Stimulated activated CD8-positive, alpha-beta memory T cell treated with anti-CD3 and anti-CD28 coated beads, Interleukin-15, amount 100 ng/mL, for 4 hours (primary cell): Measurements from ENCODE around the gene L2HGDH.
"Not testable (repeated sequence)": the region's sequence is repeated elsewhere in the genome, so short reads cannot be mapped to it uniquely, and the experiment has no call there.

Experiments used
- DNase-seq, 2 donors: peaks; one replicate each; pipeline ENCODE4 v3.0.0-alpha.2; 2020; ENCODE audit warnings: low read depth in 2 of 2

L2HGDH gene

DNA sequence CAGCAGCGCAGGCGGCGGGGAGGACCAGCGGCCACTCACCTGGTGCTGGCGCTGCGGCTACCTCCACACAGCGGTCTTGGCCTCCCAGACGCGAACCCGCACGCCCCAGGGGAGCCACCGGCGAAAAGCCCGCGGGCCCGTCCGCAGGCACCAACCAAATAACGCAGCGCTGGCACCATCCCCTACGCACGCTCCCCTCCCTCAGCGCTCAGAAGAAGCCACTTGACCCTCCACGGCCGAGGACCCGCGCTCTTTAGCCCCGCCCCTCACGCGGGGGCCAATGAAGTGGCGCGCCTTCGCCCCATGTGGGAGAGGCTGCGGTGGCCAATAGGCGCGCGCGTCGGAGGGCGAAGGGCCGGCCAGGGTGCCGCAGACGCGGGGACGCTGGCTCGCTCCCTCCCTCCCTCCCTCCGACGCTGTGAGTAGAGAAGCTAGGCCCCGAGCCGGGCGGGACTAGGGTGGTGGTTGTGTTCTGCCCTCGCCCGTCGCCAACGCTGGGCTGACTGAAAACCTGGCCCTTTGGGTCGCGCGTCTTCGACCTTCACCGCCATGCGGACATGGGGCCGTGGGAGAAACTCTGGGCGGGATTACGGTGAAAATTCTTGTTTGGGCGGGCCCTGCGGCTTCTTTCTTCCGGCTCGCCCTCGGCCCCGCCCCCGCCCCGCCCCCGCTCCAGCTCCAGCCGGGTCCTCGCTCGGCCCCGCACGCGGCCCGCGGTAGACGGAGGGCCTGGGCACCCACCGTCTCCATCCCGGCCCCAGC is at the start of gene L2HGDH, which contains the start of gene DMAC2L:
TSS of gene L2HGDH (minus strand) at position 258 of the 762 bp plus-strand sequence. CDS start at position 179, 79 bp downstream.
TSS of gene DMAC2L (plus strand) at position 353 of the 762 bp plus-strand sequence. CDS start 9,164 bp downstream, outside the sequence.
- DNase-seq = peak; percentile 76 to 82

DNA sequence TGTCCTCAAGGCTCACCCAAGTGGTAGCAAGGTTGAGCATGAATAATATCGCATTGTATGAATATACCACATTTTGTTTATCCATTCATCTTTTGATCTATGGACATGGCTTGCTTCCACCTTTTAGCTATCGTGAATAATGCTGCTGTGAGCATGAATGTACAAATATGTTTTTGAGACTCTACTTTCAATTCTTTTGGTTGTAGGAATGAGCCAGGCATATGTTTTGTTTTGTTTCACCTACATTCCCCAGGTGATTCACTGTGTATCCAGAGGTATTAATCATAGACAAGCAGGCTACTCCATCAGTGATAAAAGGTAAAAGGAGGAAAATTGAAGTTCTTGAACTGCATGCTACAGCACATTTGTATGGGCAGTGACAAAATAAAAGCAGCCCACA is 48.8 kb upstream of the L2HGDH start:
- no peak for DNase-seq

DNA sequence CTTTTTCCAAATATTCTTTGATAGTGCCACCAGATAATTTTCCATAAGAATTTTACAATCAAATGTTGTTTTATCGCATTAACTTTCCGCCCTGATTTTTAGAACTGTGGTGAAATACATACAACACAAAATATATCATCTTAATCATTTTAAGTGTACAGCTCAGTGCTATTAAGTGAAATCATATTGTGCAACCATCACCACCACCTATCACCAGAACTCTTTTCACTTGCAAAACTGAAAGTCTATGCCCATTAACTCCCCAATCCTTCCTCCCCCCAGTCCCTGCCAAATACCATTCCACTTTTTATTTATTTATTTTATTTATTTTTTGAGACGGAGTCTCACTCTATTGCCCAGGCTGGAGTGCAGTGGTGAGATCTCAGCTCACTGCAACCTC is 48.1 kb upstream of the L2HGDH start:
- no peak for DNase-seq

DNA sequence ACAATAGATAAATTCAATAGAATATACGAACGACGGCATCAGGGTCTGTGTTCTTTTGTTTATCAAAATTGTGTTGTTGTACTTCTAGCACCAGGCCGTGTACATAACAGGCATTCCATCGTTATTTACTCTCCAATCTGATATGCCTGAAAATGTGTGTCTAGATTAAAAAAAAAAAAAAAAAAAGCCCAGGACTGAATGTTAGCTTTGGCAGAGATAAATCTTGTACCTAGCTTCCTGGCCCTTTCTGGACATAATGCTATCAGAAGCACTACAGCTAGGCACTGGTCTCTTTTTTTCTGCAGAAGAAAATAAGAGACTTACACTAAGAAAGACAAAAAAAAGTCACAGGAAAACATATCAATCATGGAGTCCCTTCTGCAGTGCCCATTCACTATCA is 47.6 kb upstream of the L2HGDH start:
- DNase-seq = no peak

DNA sequence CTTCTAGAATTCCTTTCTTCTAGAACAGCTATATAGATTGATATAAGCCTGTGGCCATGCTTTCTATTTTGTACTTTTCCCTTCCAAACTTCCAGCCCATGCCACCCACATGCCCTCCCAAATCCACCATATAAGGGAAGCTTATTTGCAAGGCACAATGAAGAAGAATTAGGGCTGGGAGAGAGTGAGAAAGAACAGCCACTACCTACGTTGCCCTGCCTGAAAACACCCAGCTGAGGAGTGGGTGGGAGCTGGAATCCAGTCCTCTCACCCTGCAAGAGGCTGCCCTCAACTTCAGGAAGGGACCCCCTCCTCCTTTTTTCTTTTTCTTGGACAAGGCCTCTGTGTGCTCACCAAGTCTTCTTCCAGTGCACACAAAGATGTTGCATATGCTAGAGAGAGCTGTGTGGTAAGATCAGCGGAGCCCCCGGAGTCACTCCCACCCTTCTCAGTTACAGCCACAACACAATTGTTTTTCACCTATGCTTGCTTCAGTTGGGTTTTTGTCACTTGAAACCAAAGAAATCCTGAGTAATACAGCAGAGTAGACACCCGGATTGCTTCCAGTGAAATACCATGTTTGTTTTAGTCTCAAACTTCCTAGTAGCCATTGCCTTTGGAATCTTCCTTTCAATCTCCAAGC is 45.8 kb upstream of the L2HGDH start:
- DNase-seq = no peak

DNA sequence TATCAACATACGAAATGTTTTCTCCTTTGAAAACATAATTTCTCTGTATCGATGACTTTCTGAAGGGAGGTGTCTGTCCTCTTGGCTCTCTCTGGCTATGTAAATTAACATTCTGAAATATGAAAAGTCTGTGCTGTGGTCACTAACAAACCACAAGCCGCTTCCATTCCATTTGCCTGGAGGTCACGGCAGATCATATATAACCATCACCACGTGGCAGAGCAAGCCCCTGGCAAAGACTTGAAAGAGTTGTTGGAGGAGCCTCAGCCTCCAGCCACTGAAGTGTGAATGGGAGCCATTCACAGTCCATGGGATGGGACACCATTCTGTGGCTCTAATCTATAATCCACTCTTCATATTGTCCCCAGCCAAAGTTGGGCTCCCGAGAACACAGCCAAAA is 45.1 kb upstream of the L2HGDH start:
- no peak for DNase-seq

DNA sequence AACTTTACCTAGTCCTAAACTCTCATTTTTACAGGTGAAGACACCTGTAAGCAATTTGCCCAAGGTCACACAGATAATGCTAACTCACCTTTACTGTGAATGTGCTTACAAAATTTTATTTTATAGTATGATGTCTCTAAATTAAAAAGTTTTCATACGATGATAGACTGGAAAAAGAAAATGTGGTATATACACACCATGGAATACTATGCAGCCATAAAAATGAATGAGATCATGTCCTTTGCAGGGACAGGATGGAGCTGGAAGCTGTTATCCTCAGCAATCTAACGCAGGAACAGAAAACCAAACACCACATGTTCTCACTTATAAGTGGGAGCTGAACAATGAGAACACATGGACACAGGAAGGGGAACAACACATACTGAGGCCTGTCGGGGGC is 44.3 kb upstream of the L2HGDH start:
- not testable (repeated sequence) for DNase-seq

DNA sequence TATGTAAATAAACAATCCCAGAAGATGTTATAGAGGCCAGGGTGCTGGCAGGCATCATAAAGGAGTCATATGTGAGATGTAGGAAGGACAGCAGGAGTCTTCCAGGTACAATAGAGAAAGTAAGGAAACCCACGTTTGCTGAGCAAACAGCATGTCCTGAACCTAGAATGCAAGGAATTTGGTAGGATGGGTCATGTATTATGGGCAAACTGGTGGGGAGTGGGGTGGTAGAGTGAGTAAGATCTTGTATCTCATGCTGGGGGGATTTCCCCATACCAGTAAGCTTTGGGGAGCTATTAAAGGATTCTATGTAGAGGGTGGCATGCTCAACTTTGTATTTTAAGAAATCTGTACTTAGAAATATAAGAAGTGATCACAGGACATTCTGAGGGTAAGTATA is 43.7 kb upstream of the L2HGDH start:
- DNase-seq = no peak

DNA sequence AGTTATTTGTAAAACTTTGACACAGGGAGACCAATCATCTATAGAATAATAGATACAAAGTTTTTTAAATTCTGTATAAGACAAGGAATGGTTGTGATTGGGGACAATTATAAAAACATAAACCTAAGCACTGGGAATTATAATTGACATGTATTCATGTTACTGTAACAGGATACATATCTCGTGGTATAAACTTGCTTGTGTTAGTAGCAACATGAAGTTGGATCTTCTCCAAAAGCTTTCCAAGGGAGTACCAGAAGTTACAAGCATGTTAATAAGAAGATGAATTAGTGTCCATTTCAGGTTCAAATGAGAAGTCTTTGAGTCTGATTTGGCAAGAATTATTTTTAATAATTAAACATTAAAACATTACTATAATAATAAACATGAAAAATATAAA is 42.5 kb upstream of the L2HGDH start:
- DNase-seq = no peak

DNA sequence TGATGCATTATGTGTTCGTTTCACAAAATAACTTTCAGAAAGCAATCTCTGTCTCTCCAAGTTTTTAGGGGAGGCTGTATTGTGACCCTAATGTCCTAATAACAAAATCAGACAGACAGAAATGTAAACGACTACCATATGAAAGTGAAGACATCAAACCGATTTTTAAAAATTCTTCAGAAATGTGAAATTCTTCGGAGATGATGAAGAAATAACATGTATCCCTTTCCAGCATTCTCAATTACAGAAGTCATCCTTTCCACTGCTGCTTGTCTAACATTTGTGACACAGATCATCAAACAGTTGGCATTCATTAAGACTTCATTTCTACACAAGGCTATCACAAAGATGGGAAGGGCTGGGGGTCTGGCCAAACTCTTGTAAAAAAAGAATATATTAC is 41.1 kb upstream of the L2HGDH start:
- no peak for DNase-seq

DNA sequence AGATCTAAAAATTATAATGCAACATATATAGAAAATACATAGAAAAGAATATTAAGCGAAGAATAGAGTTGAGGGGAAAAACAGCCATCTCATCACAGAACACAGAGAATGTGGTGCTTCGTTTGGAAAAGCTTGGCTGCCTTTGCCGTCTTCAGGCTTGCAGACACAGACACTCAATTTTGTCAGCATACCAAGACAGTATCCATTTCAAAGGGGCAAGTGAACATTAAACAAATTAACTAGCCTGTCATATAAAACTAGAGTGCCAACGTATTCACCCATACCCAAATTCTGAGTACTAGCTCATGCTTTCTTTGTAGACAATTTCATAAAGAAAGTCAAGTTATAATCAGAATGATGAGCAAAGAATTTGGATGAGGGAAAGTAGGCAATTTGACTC is 40.6 kb upstream of the L2HGDH start:
- DNase-seq = no peak

DNA sequence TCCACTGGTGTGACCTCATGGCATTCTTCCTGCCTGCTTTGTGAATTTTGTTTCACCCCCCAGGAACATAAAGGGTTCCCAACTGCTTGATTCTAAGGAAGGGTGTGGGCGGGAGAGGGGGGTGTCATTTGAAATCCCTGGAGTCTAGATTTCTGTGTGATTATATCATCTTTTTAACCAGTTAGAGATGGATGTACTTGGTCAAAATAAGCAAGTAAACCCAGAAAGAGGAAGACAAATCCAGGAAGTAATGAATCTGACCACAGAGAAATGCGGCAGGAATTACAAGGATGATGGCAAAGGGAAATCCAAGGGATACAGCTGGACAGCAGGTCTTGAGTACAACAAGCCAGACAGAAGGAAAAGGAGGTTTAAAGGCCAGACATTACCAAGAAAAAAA is 38.9 kb upstream of the L2HGDH start:
- DNase-seq = no peak

DNA sequence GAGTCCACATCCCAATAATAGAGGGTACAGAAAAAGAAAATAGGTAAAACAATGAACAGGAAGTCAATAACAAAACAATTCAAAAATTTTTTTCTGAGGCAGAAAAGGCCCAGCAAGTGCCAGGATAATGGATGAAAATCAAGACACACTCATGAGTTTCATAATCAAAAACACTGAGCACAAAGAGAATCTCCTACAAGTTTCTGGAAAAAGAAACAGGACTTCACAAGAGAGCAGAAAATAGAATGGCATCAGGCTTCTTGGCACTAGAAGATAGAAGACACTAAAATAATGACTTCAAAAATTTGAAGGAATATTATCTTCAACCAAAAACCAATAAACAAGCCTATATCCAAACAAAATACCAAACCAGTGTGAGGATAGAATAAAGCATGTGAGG is 36.9 kb upstream of the L2HGDH start:
- no peak for DNase-seq

DNA sequence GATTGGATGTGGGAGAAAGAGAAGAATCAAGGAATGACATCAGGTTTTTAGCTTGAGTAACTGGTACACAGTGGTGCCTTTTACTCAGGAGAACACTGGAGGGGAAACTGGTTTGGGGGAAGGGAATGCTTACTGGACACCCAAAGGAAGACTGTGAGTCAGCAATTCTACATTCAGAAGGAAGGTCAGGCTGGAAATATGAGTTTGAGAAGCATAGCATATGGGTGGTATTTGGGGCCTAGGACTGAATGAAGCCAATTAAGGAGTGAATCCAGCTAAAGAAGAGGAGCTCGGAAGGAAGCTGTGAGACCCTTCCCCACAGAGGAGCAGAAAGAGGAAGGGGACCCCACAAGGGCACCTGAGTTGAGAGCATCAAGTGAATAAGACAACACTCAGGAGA is 35.5 kb upstream of the L2HGDH start:
- no peak for DNase-seq

DNA sequence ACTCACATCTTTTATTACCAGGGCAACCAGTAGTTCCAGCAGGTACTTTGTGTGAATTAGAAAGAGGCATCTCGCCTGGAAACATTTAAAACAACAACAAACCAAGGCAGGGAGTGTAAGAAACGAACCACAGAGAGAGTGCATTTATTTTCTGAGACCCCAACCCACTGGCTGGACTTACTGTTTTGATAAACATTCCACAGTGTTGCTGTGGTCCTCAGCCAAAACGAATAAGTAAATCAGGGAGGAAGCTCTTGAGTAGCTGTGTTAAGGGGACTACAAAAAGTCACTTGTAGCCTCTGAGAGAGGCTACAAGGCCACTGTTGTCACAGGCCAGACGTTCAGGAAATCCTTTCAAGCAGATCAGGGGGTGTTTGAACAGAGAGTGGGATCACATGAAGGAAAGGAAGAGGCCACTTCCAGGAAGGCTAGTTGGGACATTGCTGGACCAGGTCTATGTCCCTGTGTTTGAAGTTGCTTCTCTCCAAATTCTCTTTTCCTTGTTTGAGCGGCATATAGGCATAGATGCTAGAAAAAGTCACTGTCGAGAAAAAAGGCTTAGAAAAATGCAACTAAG is 33.9 kb upstream of the L2HGDH start:
- DNase-seq = no peak

DNA sequence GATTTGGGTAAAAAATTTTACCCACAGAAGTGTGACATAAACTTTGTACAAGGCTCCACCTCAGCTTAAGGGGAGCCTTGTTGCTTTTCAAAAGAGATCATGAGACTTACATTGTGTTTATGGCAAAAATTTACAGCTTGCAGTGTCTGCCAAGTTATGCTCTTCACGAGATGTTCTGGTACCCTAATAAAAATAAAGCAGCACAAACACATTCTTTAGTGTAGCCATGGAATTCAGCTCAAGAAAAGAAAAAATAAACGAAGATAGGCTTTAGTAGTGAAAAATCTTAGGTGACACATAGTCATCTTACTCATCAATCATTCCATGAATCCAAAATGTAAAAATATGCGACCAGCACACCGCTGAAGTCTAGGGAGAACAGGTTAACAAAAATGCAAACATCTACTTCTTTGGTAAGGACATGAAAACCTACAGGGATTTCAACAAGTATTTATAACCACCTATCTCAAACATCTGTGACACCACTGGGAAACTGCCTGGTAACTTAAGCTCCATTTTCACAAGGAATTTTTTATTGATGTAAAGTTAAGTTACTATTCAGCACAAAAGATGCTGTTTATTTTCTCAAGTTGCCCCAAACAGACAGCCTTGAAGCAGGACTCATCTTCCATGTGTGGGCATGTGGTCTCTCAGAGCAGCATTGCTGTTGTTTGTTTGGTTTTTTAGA is 33.0 kb upstream of the L2HGDH start:
- DNase-seq = no peak

DNA sequence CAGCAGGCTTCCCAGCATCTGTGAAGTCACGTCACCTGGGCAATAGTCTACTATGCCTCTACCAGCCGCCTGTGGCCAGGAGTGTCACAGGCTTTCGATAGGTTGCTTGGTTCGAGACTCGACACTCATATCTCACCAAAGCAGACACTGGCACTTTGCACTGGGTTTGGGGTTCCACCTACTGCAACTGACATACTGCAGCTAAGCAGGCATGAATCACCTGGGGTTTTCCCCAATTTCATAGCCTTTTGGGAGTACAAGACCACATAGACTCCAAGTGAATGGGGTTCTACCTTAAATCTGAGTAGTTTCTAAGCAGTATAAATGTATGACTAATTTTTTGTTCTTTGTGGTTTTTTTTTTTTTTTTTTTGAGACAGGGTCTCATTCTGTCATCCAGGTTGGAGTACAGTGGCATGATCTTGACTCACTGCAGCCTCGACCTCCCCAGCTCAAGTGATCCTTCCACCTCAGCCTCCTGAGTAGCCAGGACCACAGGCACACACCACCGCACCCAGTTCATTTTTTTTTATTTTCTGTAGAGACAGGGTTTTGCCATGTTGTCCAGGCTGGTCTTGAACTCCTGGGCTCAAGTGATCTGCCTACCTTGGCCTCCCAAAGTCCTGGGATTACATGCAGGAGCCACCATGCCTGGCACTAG is 32.2 kb upstream of the L2HGDH start:
- peak; percentile 29 to 36 for DNase-seq

DNA sequence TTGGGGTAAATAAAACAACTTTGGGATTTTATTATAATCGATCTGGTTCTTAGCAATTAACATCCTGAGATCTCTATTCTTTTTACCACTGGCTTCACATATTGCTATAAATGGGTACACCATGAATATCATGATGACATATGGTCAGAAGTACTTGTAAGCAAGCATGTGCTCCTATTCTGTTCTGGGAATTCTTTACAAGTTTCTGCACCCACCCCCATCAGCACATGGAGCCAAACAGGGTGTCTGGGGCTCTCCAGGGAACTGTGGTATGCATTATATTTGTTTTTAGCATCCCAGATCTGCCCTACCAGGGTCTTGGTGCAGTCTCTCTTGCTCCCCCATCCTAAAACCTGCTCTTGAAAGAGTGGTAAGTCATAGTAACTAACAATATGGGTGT is 31.4 kb upstream of the L2HGDH start:
- DNase-seq = no peak

DNA sequence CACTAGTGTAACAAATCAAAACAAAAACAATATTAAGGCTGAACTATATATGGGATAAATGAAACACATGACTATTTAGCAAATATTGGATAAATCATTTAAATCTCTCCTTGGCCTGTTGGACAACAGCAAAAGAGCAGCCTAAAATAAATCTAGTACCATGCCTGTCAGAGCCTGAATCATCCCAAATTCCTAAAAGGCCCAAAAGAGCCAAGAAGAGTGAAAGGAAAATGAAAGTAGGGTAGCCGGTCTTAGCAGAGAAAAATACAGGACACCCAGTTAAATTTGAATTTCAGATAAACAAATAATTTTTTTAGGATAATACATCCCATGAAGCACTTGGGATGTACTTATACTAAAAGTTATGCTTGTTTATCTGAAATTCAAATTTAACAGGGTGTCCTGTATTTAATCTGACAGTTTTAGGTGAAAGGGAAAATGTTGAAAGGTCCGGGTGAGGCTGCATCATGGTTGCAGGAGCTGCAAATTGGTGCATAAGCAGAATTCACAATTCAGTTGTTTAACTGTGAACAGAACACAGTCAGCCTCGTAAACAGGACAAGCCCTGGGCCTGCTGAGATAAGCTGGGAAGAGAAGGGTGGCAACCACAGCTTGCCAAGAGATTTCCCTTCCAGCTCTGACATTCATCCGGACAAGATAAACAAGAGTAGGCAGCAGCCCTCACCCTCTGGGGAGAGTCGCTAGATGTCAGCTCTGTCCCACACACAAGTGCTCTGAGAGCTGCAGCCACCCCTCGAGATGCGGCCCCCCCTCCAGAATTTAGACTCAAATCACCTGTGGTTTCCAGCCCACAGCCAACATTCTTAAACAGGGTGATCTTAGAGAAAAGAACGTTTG is 30.4 kb upstream of the L2HGDH start:
- no peak for DNase-seq

DNA sequence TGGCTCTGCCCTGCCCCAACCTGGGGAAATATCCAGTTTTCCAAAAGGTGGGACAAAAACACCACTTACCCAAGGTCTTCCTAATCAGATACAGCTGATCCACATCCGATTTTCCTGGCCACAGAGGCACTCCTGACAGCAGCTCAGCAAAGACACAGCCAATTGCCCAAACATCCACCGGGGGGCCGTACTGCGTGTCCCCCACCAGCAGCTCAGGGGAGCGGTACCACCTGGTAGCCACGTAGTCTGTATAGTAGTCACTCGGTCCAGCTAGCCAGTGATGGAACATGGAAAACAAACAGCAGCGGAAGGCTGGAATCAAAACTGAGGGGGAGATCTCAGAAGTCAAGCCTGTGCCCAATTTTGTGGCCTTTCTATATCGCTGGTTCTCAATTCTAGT is 28.9 kb upstream of the L2HGDH start:
- DNase-seq = no peak

DNA sequence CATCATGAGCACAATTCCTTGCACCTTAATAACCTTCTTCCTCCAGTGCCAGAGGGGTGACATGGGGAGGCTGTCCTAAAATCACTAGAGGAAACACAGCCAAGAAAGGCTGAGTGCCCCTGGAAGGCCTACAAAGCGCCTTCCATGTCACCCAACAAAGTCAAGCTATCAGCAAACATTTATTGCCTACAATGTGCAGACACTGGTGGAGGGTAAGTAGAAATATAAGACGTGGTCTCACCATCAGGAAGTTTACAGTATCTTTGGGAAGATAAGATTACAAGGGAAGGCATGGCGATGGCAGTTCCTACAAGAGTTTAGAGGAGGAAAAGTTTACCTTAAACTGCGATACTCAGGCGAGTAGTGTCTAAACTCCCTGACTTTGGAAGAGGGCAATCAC is 28.0 kb upstream of the L2HGDH start:
- DNase-seq = no peak
